ENCODE results near the gene SLC18A2. TPM values are rescaled to one million over a fixed set of nuclear protein-coding genes. Genes with fewer than 3 reads are reported as not detected.

The SLC18A2 gene
- total and polyA plus RNA-seq, 2 of the 8 experiments (the other 6 are each of a cell fraction or from before 2014, with no cell fraction given) = 6.5 to 7.0 TPM

DNA sequence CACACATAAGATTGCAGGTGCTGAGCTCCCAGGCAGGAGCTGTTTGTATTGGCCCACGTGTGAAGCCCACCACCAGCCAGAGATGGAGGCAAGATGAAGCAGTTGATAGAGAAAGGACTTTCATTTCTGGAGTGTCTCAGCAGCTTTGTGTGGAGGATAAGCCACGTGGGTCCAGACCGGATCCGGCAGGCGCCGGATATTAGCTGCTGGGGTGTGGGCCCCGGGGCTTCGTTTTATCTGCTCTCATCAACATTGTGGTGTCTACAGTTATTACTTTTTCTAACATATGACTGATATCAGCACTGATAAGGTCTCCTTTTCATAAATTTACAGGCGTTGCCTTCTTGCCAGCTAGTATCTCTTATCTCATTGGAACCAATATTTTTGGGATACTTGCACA, 25.5 kb downstream of the SLC18A2 start:
- no peak overlapping the region for H2AK5ac ChIP-seq (ENCODE audit: low read depth, low read length)
- ChIA-PET POLR2A (ENCODE audit: partially characterized antibody) (interaction anchor here (1.2 kb wide), 1 partner anchor 20 kb away, joined by 3 read pairs; no protein-coding TSS in a partner anchor), CTCF (ENCODE audit: partially characterized antibody) (interaction anchor here (0.6 to 3.3 kb wide), 4 partner anchors 21 to 184 kb away, joined by 3 to 13 read pairs (median 3); no protein-coding TSS in a partner anchor)
- H3K23me2 ChIP-seq (ENCODE audit: low read depth, low read length) = no peaks in the 10 kb centered on the region; the same call in 1 of the 2 replicates
- H2AFZ ChIP-seq (ENCODE audit: low read length) = no peak overlapping the region
- H3K4me2 ChIP-seq (ENCODE audit: insufficient read depth in 1 of 2, low read depth in 2 of 2, low read length in 2 of 2) = no peak overlapping the region
- H3K23ac ChIP-seq (ENCODE audit: insufficient read length) = no peak overlapping the region
- H2BK15ac ChIP-seq (ENCODE audit: low read length) = no peak overlapping the region
- no peak overlapping the region for H4K5ac ChIP-seq (ENCODE audit: insufficient read length, low read depth, low read length)
- no peaks in the 10 kb centered on the region for H3K27me3 ChIP-seq (replicated peaks in 1 of 4; ENCODE audit: control insufficient read depth in 3 of 4, extremely low read depth in 1 of 4, insufficient read depth in 3 of 4, low read length in 3 of 4)
- FAIRE-seq (no peak), DNase-seq (ENCODE audit: low read depth in 1 of 2, low spot score in 2 of 2) (no peak)
- no peak overlapping the region for H4K8ac ChIP-seq (ENCODE audit: extremely low read depth, insufficient read depth, low read length)
- H4K20me1 ChIP-seq (replicated peaks in 1 of 2; ENCODE audit: control insufficient read depth in 1 of 2, insufficient read depth in 2 of 2, low read length in 2 of 2) = peaks cover 0 to 5% of the 10 kb centered on the region in 2 experiments
- no peaks in the 10 kb centered on the region for H3K79me1 ChIP-seq (ENCODE audit: low read depth, low read length)
- H3K4ac ChIP-seq (replicated peaks; ENCODE audit: insufficient read length, low read depth, low read length) = no peak overlapping the region
- no peak overlapping the region for H3K27ac ChIP-seq (ENCODE audit: low read depth, low read length)
- no peak overlapping the region for H2BK12ac ChIP-seq (ENCODE audit: low read depth, low read length)
- H2BK20ac ChIP-seq (ENCODE audit: low read length) = no peak overlapping the region
- no peak overlapping the region for H3K9ac ChIP-seq (replicated peaks in 1 of 4; ENCODE audit: extremely low read depth in 1 of 4, low read depth in 3 of 4, low read length in 3 of 4)
- 92% methylated on average over 9 of the region's 9 CpGs; no CpG with 5 or more reads in 1 of the 2 experiments for WGBS, 2 experiments (ENCODE audit: extremely low coverage in 1 of 2, insufficient coverage in 1 of 2, insufficient read length in 1 of 2, insufficient replicate concordance in 2 of 2, low coverage in 1 of 2, low lambda C conversion rate in 2 of 2, missing lambda C conversion rate in 1 of 2)
- no peaks in the 10 kb centered on the region for H3K79me2 ChIP-seq (ENCODE audit: control insufficient read depth in 1 of 2, insufficient read depth in 2 of 2, low read length in 2 of 2)
- no peak overlapping the region for H3K14ac ChIP-seq (ENCODE audit: insufficient read length)
- H3K36me3 ChIP-seq (ENCODE audit: control insufficient read depth in 2 of 4, insufficient read depth in 4 of 4, low read length in 3 of 4) = no peaks in the 10 kb centered on the region
- no peaks in the 10 kb centered on the region for H3K4me1 ChIP-seq (replicated peaks in 1 of 4; ENCODE audit: control insufficient read depth in 3 of 4, insufficient read depth in 4 of 4, low read length in 3 of 4)
- H4K91ac ChIP-seq (replicated peaks; ENCODE audit: insufficient read length, low read length) = no peak overlapping the region
- TF ChIP-seq RFX5 (IDR thresholded peaks at IDR 0.05; ENCODE audit: borderline replicate concordance, low read depth, low read length) (no peak), ASH2L (IDR thresholded peaks at IDR 0.05; ENCODE audit: low read length) (no peak), YY1 (IDR thresholded peaks at IDR 0.05; ENCODE audit: low read depth, low read length) (no peak)
- TF ChIP-seq, protein P1, sequence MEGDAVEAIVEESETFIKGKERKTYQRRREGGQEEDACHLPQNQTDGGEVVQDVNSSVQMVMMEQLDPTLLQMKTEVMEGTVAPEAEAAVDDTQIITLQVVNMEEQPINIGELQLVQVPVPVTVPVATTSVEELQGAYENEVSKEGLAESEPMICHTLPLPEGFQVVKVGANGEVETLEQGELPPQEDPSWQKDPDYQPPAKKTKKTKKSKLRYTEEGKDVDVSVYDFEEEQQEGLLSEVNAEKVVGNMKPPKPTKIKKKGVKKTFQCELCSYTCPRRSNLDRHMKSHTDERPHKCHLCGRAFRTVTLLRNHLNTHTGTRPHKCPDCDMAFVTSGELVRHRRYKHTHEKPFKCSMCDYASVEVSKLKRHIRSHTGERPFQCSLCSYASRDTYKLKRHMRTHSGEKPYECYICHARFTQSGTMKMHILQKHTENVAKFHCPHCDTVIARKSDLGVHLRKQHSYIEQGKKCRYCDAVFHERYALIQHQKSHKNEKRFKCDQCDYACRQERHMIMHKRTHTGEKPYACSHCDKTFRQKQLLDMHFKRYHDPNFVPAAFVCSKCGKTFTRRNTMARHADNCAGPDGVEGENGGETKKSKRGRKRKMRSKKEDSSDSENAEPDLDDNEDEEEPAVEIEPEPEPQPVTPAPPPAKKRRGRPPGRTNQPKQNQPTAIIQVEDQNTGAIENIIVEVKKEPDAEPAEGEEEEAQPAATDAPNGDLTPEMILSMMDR (IDR thresholded peaks at IDR 0.05; ENCODE audit: control extremely low read depth in 1 of 3, insufficient read depth in 1 of 3, low read depth in 1 of 3, low read length in 3 of 3) = no peak
- no peaks in the 10 kb centered on the region for H3K9me3 ChIP-seq (ENCODE audit: insufficient read depth in 2 of 2, low read depth in 1 of 2, low read length in 1 of 2)
- H2BK5ac ChIP-seq (ENCODE audit: low read depth, low read length) = no peak overlapping the region
- no peak overlapping the region for H3K56ac ChIP-seq (replicated peaks; ENCODE audit: insufficient read length, low read depth, low read length)
- no peak overlapping the region for H3K18ac ChIP-seq (ENCODE audit: extremely low read depth, low read length)
- H2BK120ac ChIP-seq (replicated peaks; ENCODE audit: low read depth, low read length) = no peak overlapping the region
- H3K4me3 ChIP-seq (ENCODE audit: extremely low read depth in 1 of 4, insufficient read depth in 2 of 4, low read depth in 3 of 4, low read length in 4 of 4) = no peak overlapping the region
